GM10847 (cell line): ENCODE data around the gene SSTR5.

ENCODE experiments used
- POLR2A ChIP-seq: IDR thresholded peaks from 2 replicates; pipeline ENCODE4 v1.6.1; 2011; ENCODE audit not compliant: insufficient read length; ENCODE audit errors: extremely low read depth

SSTR5 gene

DNA sequence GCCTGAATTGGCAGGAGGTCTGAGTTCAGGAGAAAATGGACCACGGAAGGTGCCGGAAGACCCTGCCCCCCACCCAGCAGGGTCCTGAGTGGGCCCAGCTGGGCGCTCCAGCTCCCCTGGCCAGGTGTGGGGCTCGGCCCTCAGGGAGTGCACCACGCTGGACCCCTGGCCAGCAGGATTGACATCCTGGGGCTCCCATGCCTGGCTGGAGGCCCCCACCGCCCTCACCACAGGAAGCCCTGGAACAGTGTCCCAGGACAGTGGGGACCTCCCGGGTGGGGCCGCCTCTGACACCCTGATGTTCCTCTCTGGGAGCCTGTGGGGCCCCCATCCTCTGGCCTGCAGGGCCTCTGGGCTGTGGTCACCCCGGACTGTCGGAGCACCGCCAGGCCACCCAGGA, 52.2 kb downstream of the SSTR5 start:
- TF ChIP-seq POLR2A: no peak

DNA sequence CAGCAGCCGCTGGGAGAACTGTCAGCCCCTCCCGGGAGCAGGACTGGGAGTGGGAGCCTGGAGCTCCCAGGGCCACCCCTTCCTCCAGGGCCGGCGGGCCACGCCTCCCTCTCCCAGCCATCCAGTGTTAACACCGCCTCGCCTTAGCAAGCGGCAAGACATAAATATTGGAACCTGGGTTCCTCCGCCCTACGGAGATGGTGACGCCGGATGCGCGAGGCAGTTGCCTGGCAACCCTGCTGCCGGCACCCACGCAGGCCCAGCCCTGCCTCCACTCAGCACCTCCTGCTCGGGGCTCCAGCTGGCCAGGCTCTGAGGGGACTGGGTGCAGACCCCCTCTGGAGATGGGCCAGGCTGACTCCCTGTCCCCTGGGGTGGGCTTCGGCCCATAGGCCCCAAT, 52.9 kb downstream of the SSTR5 start:
- no peak for TF ChIP-seq POLR2A

DNA sequence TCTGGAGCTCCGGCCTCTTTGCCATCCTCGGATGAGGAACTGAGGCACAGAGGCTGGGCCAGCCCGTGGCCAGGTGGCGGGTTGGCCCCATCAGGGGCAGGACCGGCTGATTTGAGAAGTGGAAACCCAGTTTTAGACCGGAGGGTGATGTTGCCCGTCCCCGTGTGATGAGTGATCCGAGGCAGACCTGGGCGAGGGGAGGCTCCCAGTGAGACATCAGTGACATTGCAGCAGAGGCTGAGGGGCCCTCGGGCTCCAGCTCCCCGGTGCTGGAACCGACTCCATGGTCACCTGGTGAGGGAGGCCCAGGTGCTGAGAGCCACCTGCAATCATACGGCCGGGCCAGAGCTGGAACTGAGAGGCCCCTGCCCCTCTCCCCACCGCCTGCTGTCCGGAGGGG, 53.5 kb downstream of the SSTR5 start:
- no peak for TF ChIP-seq POLR2A

DNA sequence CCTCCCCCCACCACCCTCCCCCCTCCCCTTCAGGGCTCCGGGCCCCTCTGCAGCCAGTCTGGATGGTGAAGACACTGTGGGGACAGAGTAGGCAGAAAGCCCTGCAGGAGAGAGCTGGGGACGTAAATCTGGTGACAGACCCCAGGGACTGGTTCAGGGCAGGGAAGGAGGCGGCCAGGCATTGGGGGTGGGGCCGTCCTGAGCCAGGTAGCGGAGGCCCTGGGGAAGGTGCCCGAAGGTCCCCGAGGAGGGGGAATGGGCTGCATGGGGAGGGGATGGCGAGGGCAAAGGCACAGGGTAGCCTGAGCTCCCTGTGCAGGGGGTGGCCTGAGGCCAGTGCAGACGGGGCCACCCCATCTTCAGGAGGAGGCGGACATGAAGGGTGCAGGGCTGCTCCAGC, 54.0 kb downstream of the SSTR5 start:
- TF ChIP-seq POLR2A: no peak

DNA sequence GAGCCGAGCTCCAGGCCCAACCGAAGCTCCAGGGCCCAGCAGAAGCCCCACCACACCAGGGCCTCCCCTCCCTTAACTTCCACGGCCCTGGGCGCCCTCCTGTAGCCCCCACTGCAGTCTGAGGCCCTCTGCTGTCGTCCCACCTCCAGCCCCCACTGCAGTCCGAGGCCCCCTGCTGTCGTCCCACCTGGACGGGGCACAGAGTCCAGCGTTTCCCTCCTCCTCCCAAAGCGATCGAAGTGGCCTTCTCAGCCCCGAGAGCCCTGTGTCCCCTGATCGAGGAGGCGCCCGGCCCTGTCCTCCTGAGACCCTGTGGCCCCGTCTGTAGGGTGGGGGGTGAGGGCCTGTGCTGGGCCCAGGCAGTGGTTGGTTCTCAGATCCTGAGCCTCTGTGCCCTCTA, 54.6 kb downstream of the SSTR5 start:
- no peak for TF ChIP-seq POLR2A

DNA sequence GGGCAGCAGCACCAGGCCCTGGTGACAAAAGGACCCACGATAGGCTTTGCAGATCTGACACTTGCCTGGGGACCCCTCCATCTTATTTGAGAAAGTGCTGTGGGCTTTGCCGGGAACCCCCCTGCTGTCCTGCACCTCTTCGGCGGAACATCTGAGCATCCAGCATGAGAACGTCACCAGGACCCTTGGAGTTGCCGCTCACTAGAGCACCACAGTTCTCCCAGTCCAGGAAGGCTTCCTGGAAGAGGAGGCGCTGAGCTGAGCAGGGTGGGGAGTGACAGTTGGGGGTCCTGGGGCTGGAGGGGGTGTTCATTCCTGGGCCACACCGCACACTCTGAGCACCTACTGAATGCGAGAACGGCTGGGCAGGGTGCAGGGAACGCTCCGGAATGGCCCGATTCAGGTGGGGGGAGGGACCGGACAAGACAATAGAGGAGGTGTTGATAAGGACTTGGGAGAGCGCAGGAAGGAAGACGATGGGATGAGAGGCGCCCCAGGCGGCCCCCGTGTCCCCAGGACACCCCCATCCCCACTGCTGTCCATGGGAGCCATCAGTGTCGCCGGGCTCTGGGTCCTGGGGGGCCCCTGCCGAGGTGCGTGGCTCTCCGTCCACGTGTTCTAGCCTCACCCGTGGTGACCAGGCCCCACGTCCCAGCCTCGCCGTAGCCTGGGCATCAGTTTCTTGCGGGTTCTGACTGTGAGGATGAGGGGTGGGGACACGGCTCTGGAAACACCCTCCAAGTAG, 55.6 kb downstream of the SSTR5 start:
- TF ChIP-seq POLR2A: no peak

DNA sequence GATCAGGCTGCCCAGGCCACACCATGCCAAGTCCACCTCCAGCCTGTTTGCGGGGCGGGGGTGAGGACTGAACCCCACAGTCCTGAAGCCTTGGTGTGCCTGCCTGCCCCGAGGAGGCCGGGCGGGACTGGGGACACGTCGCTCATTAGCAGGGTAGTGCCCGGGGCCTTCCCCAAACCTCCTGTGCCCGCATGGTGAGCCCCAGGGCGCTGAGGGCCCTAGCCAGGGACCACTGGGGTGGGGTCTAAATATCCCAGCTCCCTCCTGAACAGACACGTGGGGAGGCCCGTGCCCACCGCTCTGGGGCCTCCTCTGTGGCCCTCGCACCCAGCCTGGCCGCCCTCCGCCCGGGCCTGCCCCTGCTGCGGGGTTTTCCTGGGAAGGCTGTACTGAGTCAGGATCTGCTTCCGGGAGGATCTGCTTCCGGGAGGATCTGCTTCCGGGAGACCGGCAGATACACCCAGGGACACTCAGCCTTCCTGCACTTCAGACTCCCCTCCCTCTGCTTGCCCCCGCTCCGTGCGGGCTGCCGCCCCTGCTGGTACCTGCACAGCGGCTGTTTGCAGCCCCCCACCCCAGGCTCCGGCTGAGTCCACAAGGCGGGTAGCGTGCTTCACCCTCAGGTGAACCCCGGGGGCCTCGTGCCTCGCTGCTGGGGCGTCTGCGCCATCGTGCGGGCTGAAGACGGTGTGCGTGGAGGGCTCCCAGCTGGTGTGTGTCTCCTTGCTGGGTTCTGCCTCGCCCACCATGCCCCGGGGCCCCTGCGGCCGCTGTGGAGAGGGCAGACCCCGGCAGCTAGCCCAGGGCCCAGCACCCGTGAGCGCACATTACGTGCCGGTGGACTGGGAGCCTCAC, 56.8 kb downstream of the SSTR5 start:
- TF ChIP-seq POLR2A: no peak

DNA sequence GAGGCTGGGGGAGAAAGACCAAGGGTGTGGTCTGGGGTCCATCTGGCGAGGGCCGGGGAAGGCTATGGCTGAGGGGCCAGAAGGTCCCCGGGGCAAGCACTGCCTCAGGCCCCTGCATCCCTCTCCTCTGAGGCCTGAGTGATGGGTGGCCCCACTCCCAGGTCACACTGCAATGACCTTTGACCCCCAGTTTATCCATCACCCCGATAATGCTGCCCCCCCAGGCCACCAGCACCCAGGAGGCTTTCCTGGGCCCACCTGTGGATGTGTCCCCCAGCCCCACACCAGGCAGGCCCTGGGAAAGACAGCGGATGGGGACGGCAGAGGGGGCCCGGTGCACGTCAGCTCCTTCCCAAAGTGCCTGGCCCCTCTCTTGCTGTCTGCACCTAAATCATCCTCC, 57.8 kb downstream of the SSTR5 start:
- TF ChIP-seq POLR2A: no peak
